ENCODE data around the gene BAIAP2. TPM values are rescaled to one million over a fixed set of nuclear protein-coding genes. Genes with fewer than 3 reads are reported as not detected.
A peak's percentile ranks its signal among the peaks of the same experiment; 100 is the strongest.

Gene BAIAP2
- total and polyA plus RNA-seq, 8 donors: 21.1 to 263 (median 56.3) TPM

GRCh38 chr17:81061027-81061735, 26.2 kb downstream of the BAIAP2 start:
- no peak for DNase-seq
- no peaks in the 10 kb centered on the region for H3K9me3 ChIP-seq
- H3K27ac ChIP-seq: no peak overlapping the region
- peaks cover 13 to 57% (median 40%) of the 10 kb centered on the region in 4 donors for H3K36me3 ChIP-seq
- TF ChIP-seq EP300 (IDR thresholded peaks at IDR 0.05) (no peak), POLR2A (IDR thresholded peaks at IDR 0.05) (no peak), CTCF (IDR thresholded peaks at IDR 0.05) (no peak), POLR2AphosphoS5 (IDR thresholded peaks at IDR 0.05) (no peak)
- WGBS, 5 donors: 85 to 93% (median 90%) methylated on average over 28 of the region's 28 CpGs
- intact Hi-C loops (cut with DNase I; ENCODE audit: low total_unique reads): no loop called here
- no peaks in the 10 kb centered on the region for H3K27me3 ChIP-seq
- peaks cover 54 to 74% (median 63%) of the 10 kb centered on the region in 4 donors for H3K4me1 ChIP-seq
- no peak overlapping the region for H3K4me3 ChIP-seq

DNA sequence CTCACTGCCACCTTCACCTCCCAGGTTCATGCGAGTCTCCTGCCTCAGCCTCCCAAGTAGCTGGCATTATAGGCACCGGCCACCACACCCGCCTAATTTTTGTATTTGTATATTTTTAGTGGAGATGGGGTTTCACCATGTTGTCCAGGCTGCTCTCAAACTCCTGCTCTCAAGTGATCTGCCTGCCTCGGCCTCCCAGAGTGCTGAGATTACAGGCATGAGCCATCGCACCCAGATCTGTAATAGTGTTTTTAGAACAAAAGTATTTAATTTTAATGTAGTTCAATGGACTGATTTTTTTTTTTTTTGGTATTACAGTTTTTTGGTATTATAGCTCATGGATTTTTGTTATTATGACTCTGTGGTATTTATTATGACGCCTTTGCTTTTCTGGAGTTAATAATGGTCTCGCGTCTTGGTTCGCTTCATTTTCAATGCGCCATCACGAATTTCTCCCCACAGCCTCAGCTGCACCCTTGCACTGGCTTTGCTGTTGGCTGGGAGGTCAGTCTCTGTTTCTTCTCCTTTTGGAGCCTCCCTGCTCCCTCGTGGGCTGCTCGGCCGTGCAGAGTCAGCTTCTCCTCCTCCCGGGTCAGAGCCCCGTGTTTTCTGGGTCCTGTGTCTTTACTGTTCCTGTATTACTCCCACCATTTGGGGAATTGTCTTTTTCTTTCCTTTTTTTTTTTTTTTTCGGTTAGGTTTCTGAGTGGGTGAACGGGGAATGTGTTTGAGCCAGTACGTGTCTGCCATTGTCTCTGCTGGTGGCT, 27.2 kb downstream of the BAIAP2 start:
- H3K27me3 ChIP-seq: no peaks in the 10 kb centered on the region
- no peak overlapping the region for H3K4me3 ChIP-seq
- TF ChIP-seq POLR2AphosphoS5 (IDR thresholded peaks at IDR 0.05) (no peak), EP300 (IDR thresholded peaks at IDR 0.05) (no peak), POLR2A (IDR thresholded peaks at IDR 0.05) (no peak), CTCF (IDR thresholded peaks at IDR 0.05) (no peak)
- WGBS, 5 donors: 88 to 95% (median 93%) methylated on average over 19 of the region's 19 CpGs
- intact Hi-C loops (cut with DNase I; ENCODE audit: low total_unique reads): no loop called here
- H3K36me3 ChIP-seq: peaks cover 13 to 62% (median 41%) of the 10 kb centered on the region in 4 donors
- H3K27ac ChIP-seq: peak overlapping the region in 1 of 5 donors; percentile 77
- no peaks in the 10 kb centered on the region for H3K9me3 ChIP-seq
- peaks cover 55 to 74% (median 63%) of the 10 kb centered on the region in 4 donors for H3K4me1 ChIP-seq
- no peak for DNase-seq

DNA sequence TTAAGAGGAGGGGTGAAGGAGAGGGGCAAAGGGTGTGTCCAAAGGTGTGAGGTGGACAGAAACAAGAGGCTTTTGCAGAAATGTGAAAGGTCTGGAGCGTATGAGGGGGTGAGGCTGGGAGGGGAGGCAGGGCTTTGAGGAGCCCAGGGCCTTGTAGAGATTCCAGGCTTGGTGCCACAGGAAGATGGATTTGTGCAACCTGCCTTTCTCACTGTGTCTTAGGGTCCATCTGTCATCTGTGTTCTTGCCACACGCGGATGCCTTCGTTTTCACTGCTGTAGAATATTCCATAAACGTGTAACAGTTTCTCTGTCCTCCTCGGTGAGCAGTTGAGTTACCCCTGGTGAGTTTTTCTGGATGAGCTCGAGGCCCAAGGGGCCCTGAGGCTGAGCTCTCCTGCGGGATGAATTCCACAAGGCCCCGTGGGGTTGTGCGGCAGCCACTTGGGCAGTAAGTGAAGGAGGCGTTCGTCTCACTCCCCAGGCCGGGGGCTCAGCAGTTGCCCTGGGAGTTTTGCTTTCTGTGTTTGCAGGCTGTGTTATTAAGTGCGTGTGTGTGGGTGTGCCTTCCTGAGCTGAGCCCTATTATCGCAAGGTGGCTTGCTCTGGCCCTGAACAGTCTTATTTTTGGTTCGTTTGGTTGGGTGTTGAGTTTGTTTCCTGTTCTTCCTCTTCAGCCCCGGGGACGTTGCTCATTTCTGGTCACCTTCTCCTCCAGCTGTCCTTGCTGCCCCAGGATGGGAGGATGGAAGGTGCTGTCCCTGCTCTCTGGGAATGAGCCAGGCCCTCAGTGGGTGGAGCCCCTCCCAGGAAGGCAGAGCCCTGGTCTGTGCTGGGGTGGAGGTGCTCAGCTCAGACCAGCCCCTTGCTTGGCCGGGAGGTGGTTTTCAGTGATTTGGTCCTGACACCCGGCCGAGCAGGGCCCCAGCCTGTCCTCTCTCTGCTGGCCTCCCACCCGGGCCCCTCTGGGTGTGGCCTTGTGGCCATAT, 28.4 kb downstream of the BAIAP2 start:
- H3K27ac ChIP-seq: peak overlapping the region; percentile 69 to 80 (median 77)
- no peak for DNase-seq
- peaks cover 9 to 64% (median 36%) of the 10 kb centered on the region in 4 donors for H3K36me3 ChIP-seq
- no peaks in the 10 kb centered on the region for H3K27me3 ChIP-seq
- no peak overlapping the region for H3K4me3 ChIP-seq
- 63 to 74% (median 70%) methylated on average over 22 of the region's 22 CpGs for WGBS, 5 donors
- intact Hi-C loops (cut with DNase I; ENCODE audit: low total_unique reads): no loop called here
- TF ChIP-seq POLR2A (IDR thresholded peaks at IDR 0.05): no peak
- no peak for TF ChIP-seq CTCF (IDR thresholded peaks at IDR 0.05)
- no peak for TF ChIP-seq EP300 (IDR thresholded peaks at IDR 0.05)
- no peak for TF ChIP-seq POLR2AphosphoS5 (IDR thresholded peaks at IDR 0.05)
- no peaks in the 10 kb centered on the region for H3K9me3 ChIP-seq
- H3K4me1 ChIP-seq: peaks cover 55 to 74% (median 64%) of the 10 kb centered on the region in 4 donors
